Astrocyte of the spinal cord (primary cell): ENCODE measurements around the gene FRY.

Source experiments
- DNase-seq: peaks from one replicate; pipeline ENCODE4 v3.0.0; 2011; ENCODE audit warnings: low read depth, low spot score
- H3K4me3 ChIP-seq: 2 replicates; pipeline ENCODE4 v1.5.1; 2011; ENCODE audit warnings: low read depth, mild to moderate bottlenecking, low read length, moderate library complexity
- CTCF ChIP-seq: IDR thresholded peaks from 2 replicates; pipeline ENCODE4 v1.5.1; 2012; ENCODE audit warnings: low read depth, mild to moderate bottlenecking, low read length, inconsistent platforms
- in situ Hi-C: cut with HindIII; loops from 2 replicates; pipeline ENCODE4 v1.10.0; 2017; ENCODE audit warnings: low sequenced_read_pairs

Gene FRY

GRCh38 chr13:32310134-32310706, 278.6 kb downstream of the FRY start:
- peak; percentile 76 for DNase-seq
- peak; percentile 66 for TF ChIP-seq CTCF
- in situ Hi-C loops, result no loop called here
- H3K4me3 ChIP-seq, result no peak overlapping the region

- no peak for DNase-seq
- H3K4me3 ChIP-seq, result no peak overlapping the region
- in situ Hi-C loops, result no loop called here
- no peak for TF ChIP-seq CTCF
These were observed 279.8 kb downstream of the FRY start for GRCh38 chr13:32311188-32311897.

- H3K4me3 ChIP-seq, result peak overlapping the region; percentile 88
- TF ChIP-seq CTCF, result no peak
- peak; percentile 65 for DNase-seq
- in situ Hi-C loops, result no loop called here
These were observed 283.0 kb downstream of the FRY start for GRCh38 chr13:32314271-32315237.

- no peak for TF ChIP-seq CTCF
- H3K4me3 ChIP-seq, result peak within 1 kb of the TSS; percentile 88
- in situ Hi-C loops, result no loop called here
- DNase-seq, result peak; percentile 90
These were observed 283.9 kb downstream of the FRY start, which contains the start of the genes BRCA2 and ZAR1L for GRCh38 chr13:32315238-32316027. TSS of gene BRCA2 (plus strand) at chr13:32315508. CDS start at chr13:32316461, 953 bp downstream. TSS of gene ZAR1L (minus strand) at chr13:32315363. CDS start at chr13:32311925, 3,438 bp downstream.

- no peak for TF ChIP-seq CTCF
- no peak for DNase-seq
- in situ Hi-C loops, result no loop called here
- peak overlapping the region; percentile 88 for H3K4me3 ChIP-seq
These were observed 284.4 kb downstream of the FRY start for GRCh38 chr13:32316028-32316339.

GRCh38 chr13:32316501-32316900, 284.9 kb downstream of the FRY start:
- TF ChIP-seq CTCF, result no peak
- peak overlapping the region; percentile 88 for H3K4me3 ChIP-seq
- DNase-seq, result no peak

More at GRCh38 chr13:32316501-32316900, 284.9 kb downstream of the FRY start:
- in situ Hi-C loops, result no loop called here
